ENCODE data around the gene SYVN1. TPM values are rescaled to one million over a fixed set of nuclear protein-coding genes. Genes with fewer than 3 reads are reported as not detected.

SYVN1 gene
- total RNA-seq, 2 donors from 2014 or later = 73.1 to 78.0 TPM

GRCh38 chr11:65087216-65087615, 47.1 kb downstream of the SYVN1 start:
- no peak for DNase-seq (ENCODE audit: low spot score)
- Histone ChIP-seq H3K4me3 (no peak overlapping the region), H3K4me1 (ENCODE audit: control insufficient read depth in 1 of 2, low read depth in 2 of 2) (peaks cover 10 to 22% of the 10 kb centered on the region in 2 donors), H3K27me3 (replicated peaks; ENCODE audit: insufficient read depth) (no peaks in the 10 kb centered on the region), H3K27ac (no peak overlapping the region), H3K36me3 (peaks cover 15% of the 10 kb centered on the region), H3K9me3 (no peaks in the 10 kb centered on the region)
- no peak for ATAC-seq (ENCODE audit: insufficient number of reproducible peaks, low FRiP score, low read depth)
- TF ChIP-seq CTCF (IDR thresholded peaks at IDR 0.05) = no peak

GRCh38 chr11:65086809-65087208, 47.5 kb downstream of the SYVN1 start:
- no peak for TF ChIP-seq CTCF (IDR thresholded peaks at IDR 0.05)
- peaks cover 10 to 22% of the 10 kb centered on the region in 2 donors for H3K4me1 ChIP-seq (ENCODE audit: control insufficient read depth in 1 of 2, low read depth in 2 of 2)
- H3K36me3 ChIP-seq = peaks cover 15% of the 10 kb centered on the region
- no peak overlapping the region for H3K27ac ChIP-seq
- ATAC-seq (ENCODE audit: insufficient number of reproducible peaks, low FRiP score, low read depth) (no peak), DNase-seq (ENCODE audit: low spot score) (no peak)
- no peaks in the 10 kb centered on the region for H3K9me3 ChIP-seq
- H3K4me3 ChIP-seq = no peak overlapping the region
- no peaks in the 10 kb centered on the region for H3K27me3 ChIP-seq (replicated peaks; ENCODE audit: insufficient read depth)

GRCh38 chr11:65085446-65085845, 48.9 kb downstream of the SYVN1 start:
- no peak for TF ChIP-seq CTCF (IDR thresholded peaks at IDR 0.05)
- no peaks in the 10 kb centered on the region for H3K9me3 ChIP-seq
- H3K4me1 ChIP-seq (ENCODE audit: control insufficient read depth in 1 of 2, low read depth in 2 of 2) = peaks cover 10 to 22% of the 10 kb centered on the region in 2 donors
- ATAC-seq (ENCODE audit: insufficient number of reproducible peaks, low FRiP score, low read depth) = no peak
- H3K27ac ChIP-seq = no peak overlapping the region
- DNase-seq (ENCODE audit: low spot score) = no peak
- no peak overlapping the region for H3K4me3 ChIP-seq
- peaks cover 15% of the 10 kb centered on the region for H3K36me3 ChIP-seq
- no peaks in the 10 kb centered on the region for H3K27me3 ChIP-seq (replicated peaks; ENCODE audit: insufficient read depth)

- H3K36me3 ChIP-seq = peaks cover 15% of the 10 kb centered on the region
- peak overlapping the region; percentile 80 for H3K4me3 ChIP-seq
- H3K27ac ChIP-seq = peak overlapping the region; percentile 77 to 83
- no peak for TF ChIP-seq CTCF (IDR thresholded peaks at IDR 0.05)
- peaks cover 10 to 22% of the 10 kb centered on the region in 2 donors for H3K4me1 ChIP-seq (ENCODE audit: control insufficient read depth in 1 of 2, low read depth in 2 of 2)
- ATAC-seq (ENCODE audit: insufficient number of reproducible peaks, low FRiP score, low read depth) (no peak), DNase-seq (ENCODE audit: low spot score) (no peak)
- no peaks in the 10 kb centered on the region for H3K27me3 ChIP-seq (replicated peaks; ENCODE audit: insufficient read depth)
- no peaks in the 10 kb centered on the region for H3K9me3 ChIP-seq
Measured at GRCh38 chr11:65084598-65085375, 49.5 kb downstream of the SYVN1 start.

- TF ChIP-seq CTCF (IDR thresholded peaks at IDR 0.05) = no peak
- peak; percentile 82 for ATAC-seq (ENCODE audit: insufficient number of reproducible peaks, low FRiP score, low read depth)
- H3K4me1 ChIP-seq (ENCODE audit: control insufficient read depth in 1 of 2, low read depth in 2 of 2) = peaks cover 10 to 22% of the 10 kb centered on the region in 2 donors
Measured at GRCh38 chr11:65083834-65084597, 50.3 kb downstream of the SYVN1 start, which contains the start of the genes CDCA5 and ZFPL1. TSS of gene CDCA5 (minus strand) at chr11:65084040. CDS start at chr11:65083978, 62 bp downstream. TSS of gene ZFPL1 (plus strand) at chr11:65084222. CDS start at chr11:65084699, 477 bp downstream.

More at GRCh38 chr11:65083834-65084597, 50.3 kb downstream of the SYVN1 start, which contains the start of the genes CDCA5 and ZFPL1:
- Histone ChIP-seq H3K27me3 (replicated peaks; ENCODE audit: insufficient read depth) (no peaks in the 10 kb centered on the region), H3K4me3 (peak within 1 kb of the TSS; percentile 80), H3K36me3 (peaks cover 15% of the 10 kb centered on the region), H3K27ac (peak within 1 kb of the TSS; percentile 77 to 83), H3K9me3 (no peaks in the 10 kb centered on the region)
- DNase-seq (ENCODE audit: low spot score) = peak; percentile 85

Data from thoracic aorta (tissue), 2 donors.